GM21360 (cell line): Measurements from ENCODE around the gene NOP14.
"Not testable (repeated sequence)": the region's sequence is repeated elsewhere in the genome, so short reads cannot be mapped to it uniquely, and the experiment has no call there.

Source experiments
- ATAC-seq: cut with Tn5 transposase; IDR thresholded peaks from one replicate; pipeline ENCODE4 v1.9.1; 2021; ENCODE audit warnings: mild to moderate bottlenecking, moderate library complexity; ENCODE audit not compliant: unreplicated experiment

Gene NOP14

DNA sequence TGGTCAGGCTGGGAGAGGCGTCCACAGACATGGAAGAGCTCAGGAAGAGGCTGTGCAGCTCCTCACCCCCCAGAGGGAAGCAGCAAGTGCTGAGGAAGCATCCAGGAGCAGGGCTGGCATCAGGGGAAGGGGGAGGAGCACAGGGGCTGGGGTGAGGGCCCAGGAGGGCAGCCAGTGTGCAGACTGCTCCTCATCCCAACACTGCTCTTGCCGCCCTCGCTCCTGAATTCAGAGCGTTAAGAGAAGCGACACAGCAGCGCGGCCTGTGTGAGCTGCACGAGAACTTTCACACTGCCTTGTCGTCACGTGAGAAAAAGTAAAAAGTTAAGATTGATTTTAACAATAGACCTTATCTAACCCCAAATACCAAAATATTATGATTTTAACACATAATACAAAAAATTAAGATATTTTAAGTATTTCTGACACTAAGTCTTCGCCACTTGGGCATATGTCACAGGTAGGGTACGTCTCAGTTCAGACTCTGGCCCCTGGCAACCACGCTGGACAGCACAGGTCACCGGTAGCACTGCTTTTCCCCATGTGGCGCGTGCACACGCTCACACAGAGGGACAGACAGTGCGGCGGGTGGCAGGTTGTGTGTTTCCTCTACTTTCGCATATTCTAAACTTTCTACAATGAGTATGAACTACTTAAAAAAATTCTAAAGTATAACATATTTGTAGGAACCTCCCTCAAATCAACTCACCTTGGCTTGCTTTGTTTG is 19.7 kb downstream of the NOP14 start:
- ATAC-seq: no peak

DNA sequence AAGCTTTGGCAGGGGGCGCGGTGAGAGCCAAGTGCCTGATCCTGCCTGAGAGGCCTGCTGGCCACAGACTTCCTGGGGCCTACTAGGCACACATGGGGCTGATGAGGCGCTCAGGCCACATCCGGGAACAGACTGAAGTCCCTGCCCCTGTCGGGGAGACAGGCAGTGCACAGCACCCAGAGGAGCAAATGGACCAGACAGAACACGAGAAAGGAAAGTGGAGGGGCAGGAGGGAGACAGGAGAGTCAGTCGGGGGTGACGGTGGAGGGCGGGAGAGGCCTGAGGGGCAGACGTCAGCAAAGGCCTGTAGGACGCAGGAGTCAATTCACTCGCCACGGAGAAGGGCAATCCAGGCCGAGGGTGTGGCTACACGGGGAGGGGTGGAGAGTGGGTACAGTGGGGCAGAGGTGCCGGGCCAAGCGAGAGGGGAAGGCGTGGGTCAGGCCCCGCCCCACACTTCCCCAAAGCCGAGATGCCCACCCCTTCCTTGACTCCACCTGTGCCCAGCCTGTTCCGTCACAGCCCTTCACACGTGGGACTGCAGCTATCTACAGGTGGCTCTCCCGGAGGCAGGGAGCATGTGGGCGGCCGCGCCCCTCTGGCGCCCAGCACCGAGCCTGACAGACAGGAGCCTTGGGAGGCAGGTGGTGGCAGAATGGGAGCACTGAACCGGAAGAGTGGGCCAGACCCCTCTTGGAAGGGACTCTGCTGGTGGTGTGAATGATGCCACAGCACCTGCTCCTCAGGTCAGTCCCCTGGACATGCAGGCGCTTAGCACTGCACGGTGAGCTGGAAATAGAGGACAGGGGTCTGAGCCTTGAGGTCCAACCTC is 20.5 kb downstream of the NOP14 start:
- no peak for ATAC-seq

DNA sequence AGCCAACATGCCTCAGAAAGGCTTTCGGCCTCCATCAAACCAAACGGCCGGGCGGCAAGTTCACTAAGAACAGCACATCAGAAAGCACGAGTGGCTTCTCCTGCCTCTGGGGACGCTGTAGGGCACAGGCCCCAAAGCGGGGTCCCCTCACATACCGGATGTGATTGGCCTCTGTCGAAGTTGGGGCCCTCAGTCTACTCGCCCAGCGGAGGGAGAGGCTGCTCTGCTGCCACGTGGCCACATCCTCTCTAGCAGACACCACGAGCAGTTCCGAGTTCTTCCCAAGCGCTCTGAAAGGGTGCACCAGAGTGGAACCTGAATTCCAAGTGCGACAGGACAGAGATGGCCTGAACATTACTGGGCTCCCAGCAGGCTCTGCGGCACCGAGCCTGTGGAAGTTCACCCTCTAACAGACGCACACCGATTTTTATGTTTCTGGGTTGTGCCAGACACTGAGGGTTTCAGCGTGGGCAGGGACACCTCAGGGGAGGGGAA is 21.1 kb downstream of the NOP14 start:
- ATAC-seq: no peak

GRCh38 chr4:2941138-2942036 is 21.8 kb downstream of the NOP14 start:
- ATAC-seq: no peak

DNA sequence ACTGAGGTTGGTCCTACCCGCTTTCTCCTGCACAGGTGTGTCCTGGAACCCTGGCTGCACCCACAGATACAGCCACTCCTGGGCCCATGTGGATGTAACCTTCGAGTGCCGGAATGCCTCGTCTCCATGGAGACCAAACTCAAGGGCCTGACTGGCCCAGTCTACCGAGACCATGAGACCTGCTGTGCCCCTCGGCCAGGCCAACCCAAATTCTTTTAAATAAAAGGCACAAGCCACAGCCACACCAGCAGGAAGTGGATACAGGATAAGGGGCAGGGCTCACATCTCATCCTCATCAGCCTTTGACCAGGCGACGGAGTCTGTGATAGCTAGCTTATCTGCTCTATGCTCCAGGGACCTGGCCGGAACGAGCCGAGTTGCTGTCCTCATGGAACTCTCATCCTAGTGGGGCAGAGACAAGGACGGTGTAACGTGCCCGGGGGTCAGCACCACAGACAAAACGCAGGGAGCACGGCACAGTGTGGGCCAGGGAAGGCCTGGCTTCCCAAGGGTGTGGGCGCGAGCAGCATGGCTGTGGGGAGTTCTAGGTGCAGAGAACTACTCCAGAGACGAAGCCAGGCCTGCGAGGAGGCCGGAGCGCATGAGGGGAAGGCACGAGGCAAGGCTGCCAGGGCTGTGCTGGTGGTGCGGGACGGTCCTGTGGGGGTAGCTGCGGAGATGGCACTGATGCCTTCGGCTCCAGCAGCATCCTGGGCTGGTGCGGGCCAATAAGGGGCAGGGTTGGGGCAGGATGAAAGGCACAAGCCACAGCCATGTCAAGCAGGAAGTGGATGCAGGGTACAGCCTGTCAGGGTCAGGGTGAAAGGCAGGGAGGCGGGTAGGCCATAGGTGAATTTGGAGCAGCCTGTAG is 22.7 kb downstream of the NOP14 start:
- ATAC-seq: no peak

DNA sequence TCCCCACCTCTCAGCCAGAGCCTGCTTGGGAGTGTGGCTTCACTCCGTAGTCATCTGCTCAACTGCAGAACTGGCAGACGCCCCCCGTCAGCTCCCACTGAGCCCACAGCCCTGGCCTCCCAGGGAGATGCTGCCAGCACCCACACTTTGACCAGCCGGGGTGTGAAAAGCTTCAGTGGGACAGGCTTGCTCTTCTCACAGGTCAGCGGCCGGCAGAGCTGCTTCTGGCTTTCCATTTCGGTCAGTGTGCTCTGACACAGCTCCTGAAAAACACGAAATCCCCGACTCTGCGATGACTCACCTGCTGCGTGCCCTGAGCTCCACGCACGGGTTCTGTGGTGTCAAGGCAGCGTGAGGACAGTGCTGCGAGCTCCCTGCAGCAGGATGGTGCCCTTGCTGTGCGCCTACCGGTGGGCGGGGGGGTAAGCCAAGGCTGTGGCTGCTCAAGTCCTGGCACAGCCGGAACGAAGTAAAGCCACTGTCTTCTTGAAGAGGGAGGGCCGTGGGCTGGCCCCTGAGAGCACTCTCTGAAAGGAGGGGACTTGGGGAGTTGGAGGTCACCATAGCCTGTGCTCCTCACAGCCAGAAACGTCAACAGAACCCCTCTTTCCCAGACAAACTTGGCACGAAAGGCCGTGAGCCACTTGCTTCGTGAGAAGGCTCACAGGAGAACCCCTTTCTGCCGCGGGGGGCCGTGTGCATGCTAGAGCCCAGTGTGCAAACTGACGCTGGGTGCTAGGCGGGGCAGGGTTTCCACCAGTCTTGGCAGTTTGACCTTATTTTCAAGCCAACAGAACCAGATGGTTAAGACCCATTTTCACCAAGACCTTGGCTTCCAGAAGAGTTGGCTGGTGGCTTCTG is 23.6 kb downstream of the NOP14 start:
- no peak for ATAC-seq

- no peak for ATAC-seq
Observed at GRCh38 chr4:2938906-2939305, 24.3 kb downstream of the NOP14 start.

- not testable (repeated sequence) for ATAC-seq
Observed at GRCh38 chr4:2938411-2938810, 24.8 kb downstream of the NOP14 start.

- no peak for ATAC-seq
Observed at GRCh38 chr4:2937986-2938385, 25.2 kb downstream of the NOP14 start.

DNA sequence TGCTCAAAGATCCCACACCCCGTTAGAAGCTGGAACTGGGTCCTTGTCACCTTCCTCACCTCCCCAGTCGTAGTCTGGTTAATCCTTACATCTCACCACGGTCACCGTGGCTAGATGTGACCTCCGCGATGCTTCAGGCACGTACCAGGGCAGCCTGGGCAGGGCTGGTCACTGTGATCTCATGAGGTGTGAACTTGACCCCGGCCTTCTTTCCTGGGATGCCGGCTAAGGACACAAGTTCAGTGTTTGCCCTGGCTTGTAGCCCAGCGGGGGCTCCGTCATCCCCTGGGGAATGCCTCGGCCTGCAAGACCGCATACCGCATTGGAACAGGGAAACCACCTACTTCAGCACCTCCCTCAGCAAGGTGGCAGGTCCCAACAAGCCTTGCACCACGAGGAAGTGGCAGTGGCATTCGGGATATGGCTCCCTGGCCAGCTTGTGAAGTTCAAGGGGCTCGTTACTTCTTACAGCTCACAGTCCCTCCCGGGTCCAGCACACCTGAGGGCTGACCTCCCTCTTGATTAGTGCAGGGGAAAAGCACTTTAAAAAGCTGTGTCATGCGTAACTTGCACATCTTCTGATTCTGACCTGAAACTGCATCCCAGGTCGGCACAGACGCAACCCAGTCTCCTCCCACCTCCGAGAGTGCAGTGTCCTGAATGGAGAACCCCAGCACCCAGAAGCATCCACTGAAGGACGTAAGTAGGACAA is 25.9 kb downstream of the NOP14 start:
- ATAC-seq: no peak

- ATAC-seq: peak; percentile 32
Observed at GRCh38 chr4:2936773-2937145, 26.4 kb downstream of the NOP14 start.

DNA sequence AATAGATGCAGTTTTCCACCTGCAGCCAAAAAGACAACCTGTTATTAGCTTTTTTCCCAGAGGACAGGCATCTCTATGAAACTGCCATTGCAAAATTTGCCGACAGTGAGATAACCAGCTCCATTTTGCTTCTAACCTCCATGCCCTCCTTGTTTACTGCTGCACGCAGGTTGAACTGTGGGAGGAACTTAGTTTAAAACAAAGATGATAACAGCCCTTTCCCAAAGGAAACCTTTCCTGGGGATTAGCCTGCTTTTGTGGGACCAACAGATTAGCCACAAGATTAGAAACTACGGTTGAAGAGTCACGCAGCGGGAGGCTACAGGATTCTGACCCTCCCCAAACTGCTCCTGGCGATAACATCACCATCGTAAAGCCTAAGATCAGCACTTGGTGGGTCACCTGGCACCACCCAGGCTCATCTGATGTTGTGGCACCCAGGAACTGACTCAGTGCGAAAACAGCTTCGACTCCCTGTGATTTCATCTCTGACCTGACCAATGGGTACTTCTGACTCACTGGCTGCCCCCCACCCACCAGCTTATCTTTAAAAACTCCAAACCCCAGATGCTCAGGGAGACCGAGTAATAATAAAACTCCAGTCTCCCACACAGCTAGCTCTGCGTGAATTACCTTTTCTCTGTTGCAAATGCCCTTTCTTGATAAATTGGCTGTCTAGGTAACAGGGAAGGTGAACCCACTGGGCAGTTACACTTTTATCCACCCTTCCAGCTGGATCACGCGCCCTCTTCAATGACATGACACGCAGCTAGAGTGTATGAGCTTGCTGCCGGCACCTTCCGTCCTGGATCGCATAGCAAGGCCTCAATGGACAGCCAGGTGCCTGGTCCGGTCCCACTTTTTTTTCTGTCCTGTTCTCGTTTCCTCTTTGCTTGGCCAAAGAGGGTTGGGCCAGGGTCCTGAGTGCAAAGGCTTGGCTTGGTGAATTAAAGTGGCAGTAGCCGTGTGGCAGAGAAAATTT is 27.2 kb downstream of the NOP14 start:
- ATAC-seq: no peak

DNA sequence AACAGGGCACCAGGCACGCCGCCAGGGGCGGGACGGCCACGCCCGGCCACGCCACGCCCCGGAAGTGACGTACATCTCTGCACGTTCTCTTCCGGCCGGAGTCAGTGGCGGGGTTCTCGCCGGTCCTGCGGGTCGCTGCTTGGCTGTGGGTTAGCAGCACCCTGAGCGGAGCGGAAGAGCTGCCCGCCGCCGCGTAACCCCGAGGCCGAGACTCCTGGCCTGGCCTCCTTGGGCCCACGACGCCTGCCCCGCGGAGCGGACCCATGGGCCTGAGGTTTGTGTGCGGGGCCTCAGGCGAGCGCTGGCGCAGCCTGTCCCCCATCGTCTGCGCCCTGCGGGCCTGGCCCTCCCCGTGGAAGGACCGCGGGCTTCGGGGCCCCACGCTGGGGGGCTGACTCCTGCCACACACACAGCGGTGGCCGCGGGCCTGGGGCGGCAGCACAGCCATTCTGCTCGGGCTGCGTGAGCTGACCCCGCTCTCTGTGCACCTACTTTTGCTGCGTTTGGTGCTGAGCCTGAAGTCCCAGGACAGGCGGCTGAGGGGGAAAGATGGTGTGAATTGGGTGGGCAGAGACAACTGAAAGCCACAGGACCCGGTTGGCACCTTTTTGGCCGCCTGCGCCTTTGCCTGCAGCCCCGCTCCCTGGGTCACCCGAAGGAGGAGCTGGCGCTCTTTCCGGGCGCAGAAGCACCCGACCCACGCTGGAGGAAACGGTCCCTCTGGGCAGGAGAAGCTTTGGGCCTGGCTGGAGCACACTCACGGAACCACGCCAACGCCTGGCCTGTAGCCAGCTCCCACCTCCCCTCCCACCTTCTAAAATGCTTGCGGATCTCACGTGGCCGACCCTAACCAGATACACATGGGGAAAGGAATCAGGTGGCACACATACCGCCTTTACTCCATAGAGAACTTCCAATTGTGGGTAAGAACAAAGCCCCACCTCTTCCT is 28.1 kb downstream of the NOP14 start:
- ATAC-seq: peak; percentile 37

DNA sequence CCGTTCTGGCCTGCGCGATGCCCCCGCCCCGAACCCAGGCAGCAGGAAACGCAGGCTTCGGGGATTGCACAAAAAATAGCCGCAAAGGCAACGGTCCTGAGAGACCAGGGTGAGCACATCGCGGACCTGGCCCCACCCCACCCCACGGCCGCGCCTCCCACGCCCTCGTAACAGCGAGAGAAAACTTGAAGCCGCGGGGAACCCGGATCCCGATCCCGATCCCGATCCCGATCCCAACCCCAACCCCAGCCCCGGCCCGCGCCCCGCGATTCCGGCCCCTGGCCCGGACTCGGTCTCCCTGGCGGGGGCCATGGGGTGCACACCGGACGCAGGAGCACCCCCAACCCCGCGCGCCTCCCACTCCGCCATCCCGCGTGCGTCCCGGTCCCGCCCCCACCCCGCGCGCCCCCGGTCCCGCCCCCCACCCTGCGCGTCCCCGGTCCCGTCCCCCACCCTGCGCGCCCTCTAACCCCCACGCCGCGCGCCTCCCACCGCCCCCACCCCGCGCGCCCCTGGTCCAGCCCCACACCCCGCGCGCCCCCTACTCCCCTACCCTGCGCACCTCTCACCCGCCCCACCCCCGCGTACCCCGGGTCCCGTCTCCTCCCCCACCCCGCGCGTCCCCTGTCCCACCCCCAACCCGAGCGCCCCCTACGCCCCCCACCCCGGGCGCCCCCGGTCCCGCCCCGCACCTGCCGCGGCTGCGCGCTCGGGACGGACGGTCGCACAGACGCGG is 29.0 kb downstream of the NOP14 start:
- no peak for ATAC-seq

- ATAC-seq: no peak
Observed at GRCh38 chr4:2933566-2934076, 29.6 kb downstream of the NOP14 start.
